H9 (cell line): ENCODE results near the gene FASTKD2. TPM values are rescaled to one million over a fixed set of nuclear protein-coding genes. Genes with fewer than 3 reads are reported as not detected.
A peak's percentile ranks its signal among the peaks of the same experiment; 100 is the strongest.

Source experiments
- DNase-seq: peaks from one replicate; pipeline ENCODE4 v3.0.0-alpha.2; 2017
- H2AFZ ChIP-seq: one replicate; pipeline ENCODE4 v1.6.1; 2013; ENCODE audit warnings: mild to moderate bottlenecking, low read length, control low read depth, moderate library complexity
- H2AK5ac ChIP-seq: 2 replicates; pipeline ENCODE4 v1.6.1; 2013; ENCODE audit warnings: low read length, control low read depth, mixed read lengths; ENCODE audit not compliant: insufficient read length
- H2BK120ac ChIP-seq: one replicate; pipeline ENCODE4 v1.6.1; 2013; ENCODE audit warnings: low read depth, mild to moderate bottlenecking, low read length, control low read depth, inconsistent platforms; ENCODE audit not compliant: poor library complexity, severe bottlenecking
- H2BK12ac ChIP-seq: 2 replicates; pipeline ENCODE4 v1.6.1; 2013; ENCODE audit warnings: low read length, control low read depth, mixed read lengths, low read depth; ENCODE audit not compliant: insufficient read length
- H2BK15ac ChIP-seq: 2 replicates; pipeline ENCODE4 v1.6.1; 2013; ENCODE audit warnings: low read depth, low read length, control low read depth
- H2BK20ac ChIP-seq: one replicate; pipeline ENCODE4 v1.6.1; 2013; ENCODE audit warnings: low read depth, mild to moderate bottlenecking, low read length, control low read depth, inconsistent platforms; ENCODE audit not compliant: poor library complexity, severe bottlenecking
- H2BK5ac ChIP-seq: 2 replicates; pipeline ENCODE4 v1.6.1; 2013; ENCODE audit warnings: low read length, control low read depth, mixed read lengths; ENCODE audit not compliant: insufficient read length
- H3K14ac ChIP-seq: 2 replicates; pipeline ENCODE4 v1.6.1; 2013; ENCODE audit warnings: low read length, control low read depth; ENCODE audit not compliant: insufficient read depth
- H3K18ac ChIP-seq: 2 replicates; pipeline ENCODE4 v1.6.1; 2013; ENCODE audit warnings: low read depth, mild to moderate bottlenecking, mixed read lengths, low read length, control low read depth; ENCODE audit not compliant: insufficient read length
- H3K23ac ChIP-seq: 2 replicates; pipeline ENCODE4 v1.6.1; 2013; ENCODE audit warnings: low read length, control low read depth, mixed read lengths, low read depth; ENCODE audit not compliant: insufficient read length
- H3K23me2 ChIP-seq: 2 replicates; pipeline ENCODE4 v1.6.1; 2013; ENCODE audit warnings: low read depth, mild to moderate bottlenecking, mixed read lengths, low read length, control low read depth; ENCODE audit not compliant: insufficient read length, poor library complexity, severe bottlenecking
- H3K27ac ChIP-seq: 2 replicates; pipeline ENCODE4 v1.5.1; 2013; ENCODE audit warnings: low read length, control low read depth, mixed read lengths, low read depth; ENCODE audit not compliant: insufficient read length
- H3K27me3 ChIP-seq: 2 replicates; pipeline ENCODE4 v1.6.1; 2013; ENCODE audit warnings: low read length, control low read depth, inconsistent platforms; ENCODE audit not compliant: insufficient read depth
- H3K4ac ChIP-seq: 2 replicates; pipeline ENCODE4 v1.6.1; 2013; ENCODE audit warnings: low read depth, mild to moderate bottlenecking, control low read depth, inconsistent platforms, low read length, moderate library complexity
- H3K4me1 ChIP-seq: 2 replicates; pipeline ENCODE4 v1.6.1; 2013; ENCODE audit warnings: low read length, control low read depth, inconsistent platforms; ENCODE audit not compliant: insufficient read depth
- H3K4me2 ChIP-seq: 2 replicates; pipeline ENCODE4 v1.6.1; 2013; ENCODE audit warnings: low read length, control low read depth, mixed read lengths; ENCODE audit not compliant: insufficient read length, insufficient read depth
- H3K56ac ChIP-seq: 2 replicates; pipeline ENCODE4 v1.6.1; 2013; ENCODE audit warnings: low read depth, mild to moderate bottlenecking, mixed read lengths, low read length, control low read depth; ENCODE audit not compliant: insufficient read length
- H3K79me1 ChIP-seq: 2 replicates; pipeline ENCODE4 v1.6.1; 2013; ENCODE audit warnings: low read depth, mild to moderate bottlenecking, moderate library complexity, low read length, control low read depth, inconsistent platforms; ENCODE audit not compliant: insufficient read depth, poor library complexity, severe bottlenecking
- H3K79me2 ChIP-seq: 2 replicates; pipeline ENCODE4 v1.6.1; 2013; ENCODE audit warnings: low read length, control low read depth, inconsistent platforms; ENCODE audit not compliant: insufficient read depth
- H3K9ac ChIP-seq: 2 replicates; pipeline ENCODE4 v1.6.1; 2013; ENCODE audit warnings: low read length, control low read depth, mixed read lengths; ENCODE audit not compliant: insufficient read length; ENCODE audit errors: extremely low read depth
- H3K9me3 ChIP-seq: one replicate; pipeline ENCODE4 v1.6.1; 2013; ENCODE audit warnings: low read depth, low read length, inconsistent platforms; ENCODE audit not compliant: control insufficient read depth
- H3T11ph ChIP-seq: one replicate; pipeline ENCODE4 v1.6.1; 2013; ENCODE audit warnings: mild to moderate bottlenecking, low read length, control low read depth, inconsistent platforms
- H4K20me1 ChIP-seq: one replicate; pipeline ENCODE4 v1.6.1; 2013; ENCODE audit not compliant: control insufficient read depth, insufficient read length, insufficient read depth
- H4K5ac ChIP-seq: 2 replicates; pipeline ENCODE4 v1.6.1; 2013; ENCODE audit warnings: low read depth, mild to moderate bottlenecking, mixed read lengths, low read length, control low read depth; ENCODE audit not compliant: insufficient read length
- H4K8ac ChIP-seq: replicated peaks from 2 replicates; pipeline ENCODE4 v1.6.1; 2013; ENCODE audit warnings: low read length, control low read depth, mixed read lengths, low read depth; ENCODE audit not compliant: insufficient read length
- H4K91ac ChIP-seq: 2 replicates; pipeline ENCODE4 v1.6.1; 2013; ENCODE audit warnings: low read depth, mild to moderate bottlenecking, moderate library complexity, mixed read lengths, low read length, control low read depth; ENCODE audit not compliant: insufficient read length
- H3K27ac Mint-ChIP-seq, 3 experiments: 2 replicates in 2 of 3; 3 replicates in 1 of 3; pipeline ENCODE4 v1.8.0; 2020 to 2021; ENCODE audit warnings: mixed read lengths in 3 of 3, mild to moderate bottlenecking in 1 of 3, moderate library complexity in 1 of 3
- H3K27me3 Mint-ChIP-seq: 2 replicates; pipeline ENCODE4 v1.8.0; 2021; ENCODE audit warnings: low read depth, mild to moderate bottlenecking, moderate library complexity, mixed read lengths
- H3K36me3 Mint-ChIP-seq, 3 experiments: 2 replicates in 2 of 3; 3 replicates in 1 of 3; pipeline ENCODE4 v1.8.0; 2020 to 2021; ENCODE audit warnings: low read depth in 3 of 3, mixed read lengths in 3 of 3; ENCODE audit not compliant: insufficient read depth in 1 of 3
- H3K4me1 Mint-ChIP-seq, 2 experiments: 2 replicates each; pipeline ENCODE4 v1.8.0; 2020; ENCODE audit warnings: mixed read lengths in 2 of 2
- H3K4me3 Mint-ChIP-seq, 2 experiments: 2 replicates in 1 of 2; 3 replicates in 1 of 2; pipeline ENCODE4 v1.8.0; 2020 to 2021; ENCODE audit warnings: mild to moderate bottlenecking in 2 of 2, mixed read lengths in 2 of 2, moderate library complexity in 1 of 2
- H3K9me3 Mint-ChIP-seq, 2 experiments: 2 replicates in 1 of 2; 3 replicates in 1 of 2; pipeline ENCODE4 v1.8.0; 2020; ENCODE audit warnings: mild to moderate bottlenecking in 2 of 2, mixed read lengths in 2 of 2, moderate library complexity in 1 of 2
- WGBS: extraction: QIAGEN DNeasy Blood & Tissue Kit; methylation state at CpG from one replicate; pipeline ENCODE4 v1.1.7; 2013; ENCODE audit warnings: missing lambda C conversion rate, low lambda C conversion rate, mixed read lengths; ENCODE audit not compliant: insufficient read length; ENCODE audit errors: extremely low coverage; 5-methylcytosine and 5-hydroxymethylcytosine counted together
- total RNA-seq: library from RNA; stranded (reverse); gene quantifications from 2 replicates; pipeline ENCODE4 v1.2.1, GENCODE V29; 2021
- TF ChIP-seq, protein P1 (sequence below): fragments of 200-600 bp; sonication (generic); conservative IDR thresholded peaks from 3 replicates; pipeline ENCODE4 v1.8.0; 2021; ENCODE audit warnings: antibody characterized with exemption, mild to moderate bottlenecking

Gene FASTKD2
- total RNA-seq, 1 experiment from 2014 or later = 39.2 TPM

DNA sequence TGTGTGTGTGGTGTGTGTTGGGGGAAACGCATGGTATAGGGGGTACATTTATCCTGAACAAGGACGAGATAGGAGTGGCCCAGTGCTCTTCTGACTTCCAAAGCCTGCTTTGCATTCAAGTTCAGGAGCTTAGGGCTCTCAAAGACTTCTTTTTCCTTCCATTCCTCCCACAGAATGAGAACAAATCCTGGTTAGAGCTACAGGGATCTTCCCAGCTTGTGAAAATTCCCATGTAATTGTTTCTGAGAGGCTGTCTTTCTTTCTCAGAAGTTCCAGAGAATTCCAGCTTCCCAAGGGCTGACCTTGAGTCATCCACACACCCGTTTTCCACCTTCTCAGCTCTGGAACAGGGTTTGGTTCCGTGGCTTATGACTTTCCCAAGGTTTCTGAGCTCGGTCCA is 38.9 kb downstream of the FASTKD2 start:
- H3K4me1 Mint-ChIP-seq = peaks cover 43 to 85% of the 10 kb centered on the region in 2 experiments
- Histone ChIP-seq H3K27ac (no peak overlapping the region), H3K14ac (no peak overlapping the region), H2BK20ac (no peak overlapping the region), H3K4ac (no peak overlapping the region), H4K5ac (no peak overlapping the region), H2AFZ (no peak overlapping the region), H2BK120ac (no peak overlapping the region), H3K79me1 (no peaks in the 10 kb centered on the region), H2BK12ac (no peak overlapping the region), H3K27me3 (no peaks in the 10 kb centered on the region), H3K4me1 (peaks cover 15% of the 10 kb centered on the region), H2AK5ac (no peak overlapping the region), H3K23ac (no peak overlapping the region), H4K8ac (no peak overlapping the region), H3K9ac (no peak overlapping the region), H4K20me1 (no peaks in the 10 kb centered on the region), H3K9me3 (no peaks in the 10 kb centered on the region), H4K91ac (no peak overlapping the region), H3K23me2 (no peaks in the 10 kb centered on the region), H3K4me2 (no peak overlapping the region), H2BK15ac (no peak overlapping the region), H3K79me2 (no peaks in the 10 kb centered on the region; the same call in 1 of the 2 replicates), H3K56ac (no peak overlapping the region), H3K18ac (no peak overlapping the region), H2BK5ac (no peak overlapping the region), H3T11ph (no peak overlapping the region)
- peak; percentile 62 for DNase-seq
- H3K36me3 Mint-ChIP-seq = peaks cover 0 to 31% (median 0%) of the 10 kb centered on the region in 3 experiments; a peak in 3 of 7 replicates
- no CpG with 5 or more reads among the region's 5 CpGs for WGBS
- no peak overlapping the region for H3K4me3 Mint-ChIP-seq
- no peaks in the 10 kb centered on the region for H3K9me3 Mint-ChIP-seq
- peak overlapping the region; percentile 9 to 20 (median 19); a peak in 3 of 7 replicates for H3K27ac Mint-ChIP-seq
- TF ChIP-seq, protein P1, sequence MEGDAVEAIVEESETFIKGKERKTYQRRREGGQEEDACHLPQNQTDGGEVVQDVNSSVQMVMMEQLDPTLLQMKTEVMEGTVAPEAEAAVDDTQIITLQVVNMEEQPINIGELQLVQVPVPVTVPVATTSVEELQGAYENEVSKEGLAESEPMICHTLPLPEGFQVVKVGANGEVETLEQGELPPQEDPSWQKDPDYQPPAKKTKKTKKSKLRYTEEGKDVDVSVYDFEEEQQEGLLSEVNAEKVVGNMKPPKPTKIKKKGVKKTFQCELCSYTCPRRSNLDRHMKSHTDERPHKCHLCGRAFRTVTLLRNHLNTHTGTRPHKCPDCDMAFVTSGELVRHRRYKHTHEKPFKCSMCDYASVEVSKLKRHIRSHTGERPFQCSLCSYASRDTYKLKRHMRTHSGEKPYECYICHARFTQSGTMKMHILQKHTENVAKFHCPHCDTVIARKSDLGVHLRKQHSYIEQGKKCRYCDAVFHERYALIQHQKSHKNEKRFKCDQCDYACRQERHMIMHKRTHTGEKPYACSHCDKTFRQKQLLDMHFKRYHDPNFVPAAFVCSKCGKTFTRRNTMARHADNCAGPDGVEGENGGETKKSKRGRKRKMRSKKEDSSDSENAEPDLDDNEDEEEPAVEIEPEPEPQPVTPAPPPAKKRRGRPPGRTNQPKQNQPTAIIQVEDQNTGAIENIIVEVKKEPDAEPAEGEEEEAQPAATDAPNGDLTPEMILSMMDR = no peak
- H3K27me3 Mint-ChIP-seq = no peaks in the 10 kb centered on the region
